Natural killer cell (primary cell): ENCODE results near the gene ZDHHC14. TPM values are rescaled to one million over a fixed set of nuclear protein-coding genes. Genes with fewer than 3 reads are reported as not detected.

Source experiments
- ATAC-seq, 3 donors: fragments of 150-1000 bp in 2 of 3; fragments of 200-7000 bp in 1 of 3; cut with Tn5 transposase; 1 replicate in 1 of 3; 2 replicates in 2 of 3; pipeline ENCODE4 v1.10.0; 2021; ENCODE audit warnings: mild to moderate bottlenecking in 2 of 3, moderate library complexity in 2 of 3
- DNase-seq, 2 donors: peaks; one replicate each; pipeline versions ENCODE4 v3.0.0 to v3.0.0-alpha.2; 2013 to 2021; ENCODE audit warnings: mixed read lengths in 1 of 2
- H3K27ac ChIP-seq: one replicate; pipeline ENCODE4 v1.5.1; 2013; ENCODE audit warnings: mild to moderate bottlenecking, low read length
- H3K27me3 ChIP-seq: one replicate; pipeline ENCODE4 v1.6.1; 2013; ENCODE audit warnings: low read length; ENCODE audit not compliant: control insufficient read depth, insufficient read depth
- H3K36me3 ChIP-seq: one replicate; pipeline ENCODE4 v1.6.1; 2013; ENCODE audit warnings: low read length; ENCODE audit not compliant: control insufficient read depth, insufficient read depth
- H3K4me1 ChIP-seq: one replicate; pipeline ENCODE4 v1.6.1; 2013; ENCODE audit warnings: low read length; ENCODE audit not compliant: control insufficient read depth, insufficient read depth
- H3K4me3 ChIP-seq: one replicate; pipeline ENCODE4 v1.5.1; 2013; ENCODE audit warnings: low read length
- H3K9me3 ChIP-seq: one replicate; pipeline ENCODE4 v1.6.1; 2013; ENCODE audit warnings: low read length; ENCODE audit not compliant: control insufficient read depth, insufficient read depth
- H3K27ac Mint-ChIP-seq, 2 donors: one replicate each; pipeline ENCODE4 v1.8.0; 2022; ENCODE audit warnings: mild to moderate bottlenecking in 2 of 2, mixed read lengths in 2 of 2, moderate library complexity in 1 of 2
- H3K27me3 Mint-ChIP-seq, 2 donors: one replicate each; pipeline ENCODE4 v1.8.0; 2022; ENCODE audit warnings: low read depth in 2 of 2, mixed read lengths in 2 of 2
- H3K36me3 Mint-ChIP-seq: one replicate; pipeline ENCODE4 v1.8.0; 2022; ENCODE audit warnings: mixed read lengths
- H3K4me1 Mint-ChIP-seq, 2 donors: one replicate each; pipeline ENCODE4 v1.8.0; 2022; ENCODE audit warnings: mixed read lengths in 2 of 2
- H3K4me3 Mint-ChIP-seq: one replicate; pipeline ENCODE4 v1.8.0; 2022; ENCODE audit warnings: mild to moderate bottlenecking, moderate library complexity, mixed read lengths
- H3K9me3 Mint-ChIP-seq, 2 donors: one replicate each; pipeline ENCODE4 v1.8.0; 2022; ENCODE audit warnings: mixed read lengths in 2 of 2
- CTCF ChIP-seq: fragments of 200-600 bp; IDR thresholded peaks from one replicate; pipeline ENCODE4 v1.8.0; 2022; ENCODE audit warnings: antibody characterized with exemption
- WGBS: methylation state at CpG from one replicate; pipeline ENCODE4 v1.1.7; 2013; ENCODE audit warnings: missing lambda C conversion rate; ENCODE audit not compliant: insufficient coverage; 5-methylcytosine and 5-hydroxymethylcytosine counted together
- intact Hi-C: fragments of 100-400 bp; cut with micrococcal nuclease; formaldehyde crosslinking; loops from one replicate; pipeline ENCODE4 v1.14.2; 2022
- total RNA-seq, 4 donors: library from RNA; stranded (reverse); fragments of 120-200 nt in 1 of 4; gene quantifications; one replicate each; pipeline versions ENCODE4 v1.2.3 to v1.2.4, GENCODE V29; 2013 to 2022

Gene ZDHHC14
- total RNA-seq, 3 donors from 2014 or later (not counting 1 experiment from before 2014, with no cell fraction given): 6.7 to 11.3 (median 10.6) TPM

- Histone ChIP-seq H3K9me3 (no peaks in the 10 kb centered on the region), H3K36me3 (no peaks in the 10 kb centered on the region), H3K4me3 (no peak overlapping the region), H3K4me1 (no peaks in the 10 kb centered on the region), H3K27me3 (no peaks in the 10 kb centered on the region), H3K27ac (no peak overlapping the region)
- intact Hi-C loops: no loop called here
- Mint-ChIP-seq H3K4me3 (no peak overlapping the region), H3K27ac (no peak overlapping the region), H3K9me3 (no peaks in the 10 kb centered on the region), H3K4me1 (no peaks in the 10 kb centered on the region), H3K27me3 (peaks cover 0 to under 1% of the 10 kb centered on the region in 2 donors), H3K36me3 (no peaks in the 10 kb centered on the region)
- 88% methylated on average over 8 of the region's 8 CpGs for WGBS
- no peak for DNase-seq
- TF ChIP-seq CTCF: no peak
- no peak for ATAC-seq
Observed at GRCh38 chr6:157711060-157711459, 330.1 kb downstream of the ZDHHC14 start.

- TF ChIP-seq CTCF: no peak
- 86% methylated on average over 8 of the region's 8 CpGs for WGBS
- Mint-ChIP-seq H3K36me3 (no peaks in the 10 kb centered on the region), H3K27ac (no peak overlapping the region), H3K4me3 (no peak overlapping the region), H3K4me1 (no peaks in the 10 kb centered on the region), H3K27me3 (peaks cover 3 to 10% of the 10 kb centered on the region in 2 donors), H3K9me3 (no peaks in the 10 kb centered on the region)
- no peak overlapping the region for H3K4me3 ChIP-seq
- no peaks in the 10 kb centered on the region for H3K27me3 ChIP-seq
- no peak overlapping the region for H3K27ac ChIP-seq
- ATAC-seq (no peak), DNase-seq (no peak)
- intact Hi-C loops: no loop called here
- no peaks in the 10 kb centered on the region for H3K9me3 ChIP-seq
- no peaks in the 10 kb centered on the region for H3K4me1 ChIP-seq
- H3K36me3 ChIP-seq: no peaks in the 10 kb centered on the region
Observed at GRCh38 chr6:157712585-157713295, 331.8 kb downstream of the ZDHHC14 start.

GRCh38 chr6:157713451-157714152, 332.6 kb downstream of the ZDHHC14 start:
- Mint-ChIP-seq H3K4me1 (no peaks in the 10 kb centered on the region), H3K9me3 (no peaks in the 10 kb centered on the region), H3K27me3 (peaks cover 3 to 10% of the 10 kb centered on the region in 2 donors), H3K27ac (no peak overlapping the region), H3K36me3 (no peaks in the 10 kb centered on the region), H3K4me3 (no peak overlapping the region)
- no peaks in the 10 kb centered on the region for H3K36me3 ChIP-seq
- intact Hi-C loops: no loop called here
- TF ChIP-seq CTCF: no peak
- no peaks in the 10 kb centered on the region for H3K9me3 ChIP-seq
- no peak overlapping the region for H3K4me3 ChIP-seq
- H3K4me1 ChIP-seq: no peaks in the 10 kb centered on the region
- WGBS: 88% methylated on average over 12 of the region's 12 CpGs
- no peaks in the 10 kb centered on the region for H3K27me3 ChIP-seq
- no peak for DNase-seq
- H3K27ac ChIP-seq: no peak overlapping the region
- no peak for ATAC-seq
